ENCODE results near the gene SCO2.
A peak's percentile ranks its signal among the peaks of the same experiment; 100 is the strongest.

The SCO2 gene

DNA sequence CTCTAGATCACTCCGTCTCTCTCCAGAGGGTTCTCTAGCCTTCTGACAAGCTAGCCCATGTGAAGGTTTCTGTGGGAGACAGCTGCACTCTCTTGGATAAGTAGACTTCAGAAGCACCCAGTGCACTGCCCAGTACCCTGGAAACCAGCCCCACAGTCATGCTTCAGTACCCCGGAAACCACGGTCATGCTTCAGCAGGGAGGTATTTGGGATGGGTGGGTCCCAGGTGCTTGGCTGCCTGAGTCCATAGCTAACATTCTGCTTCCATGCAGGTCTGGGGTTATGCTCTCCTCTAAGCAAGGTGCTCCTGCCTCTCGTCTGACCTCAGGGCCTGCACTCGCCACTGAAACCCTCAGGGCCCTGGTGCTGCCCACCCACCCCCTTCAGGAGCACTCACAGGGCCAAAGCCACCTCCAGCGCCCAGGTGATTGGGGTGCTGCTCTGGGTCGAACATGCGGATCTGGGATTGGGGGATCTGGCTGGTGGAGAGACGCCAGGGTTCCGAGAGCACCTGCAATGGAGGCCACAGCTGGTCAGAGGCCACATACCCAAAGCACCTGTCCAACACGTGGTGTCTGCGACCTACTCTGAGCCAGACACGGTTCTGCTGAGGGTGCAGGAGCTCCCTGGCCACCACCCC is 44.6 kb upstream of the SCO2 start:
- H3K27ac ChIP-seq: no peak overlapping the region
- TF ChIP-seq, protein P1, sequence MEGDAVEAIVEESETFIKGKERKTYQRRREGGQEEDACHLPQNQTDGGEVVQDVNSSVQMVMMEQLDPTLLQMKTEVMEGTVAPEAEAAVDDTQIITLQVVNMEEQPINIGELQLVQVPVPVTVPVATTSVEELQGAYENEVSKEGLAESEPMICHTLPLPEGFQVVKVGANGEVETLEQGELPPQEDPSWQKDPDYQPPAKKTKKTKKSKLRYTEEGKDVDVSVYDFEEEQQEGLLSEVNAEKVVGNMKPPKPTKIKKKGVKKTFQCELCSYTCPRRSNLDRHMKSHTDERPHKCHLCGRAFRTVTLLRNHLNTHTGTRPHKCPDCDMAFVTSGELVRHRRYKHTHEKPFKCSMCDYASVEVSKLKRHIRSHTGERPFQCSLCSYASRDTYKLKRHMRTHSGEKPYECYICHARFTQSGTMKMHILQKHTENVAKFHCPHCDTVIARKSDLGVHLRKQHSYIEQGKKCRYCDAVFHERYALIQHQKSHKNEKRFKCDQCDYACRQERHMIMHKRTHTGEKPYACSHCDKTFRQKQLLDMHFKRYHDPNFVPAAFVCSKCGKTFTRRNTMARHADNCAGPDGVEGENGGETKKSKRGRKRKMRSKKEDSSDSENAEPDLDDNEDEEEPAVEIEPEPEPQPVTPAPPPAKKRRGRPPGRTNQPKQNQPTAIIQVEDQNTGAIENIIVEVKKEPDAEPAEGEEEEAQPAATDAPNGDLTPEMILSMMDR (conservative IDR thresholded peaks at IDR 0.05): no peak

DNA sequence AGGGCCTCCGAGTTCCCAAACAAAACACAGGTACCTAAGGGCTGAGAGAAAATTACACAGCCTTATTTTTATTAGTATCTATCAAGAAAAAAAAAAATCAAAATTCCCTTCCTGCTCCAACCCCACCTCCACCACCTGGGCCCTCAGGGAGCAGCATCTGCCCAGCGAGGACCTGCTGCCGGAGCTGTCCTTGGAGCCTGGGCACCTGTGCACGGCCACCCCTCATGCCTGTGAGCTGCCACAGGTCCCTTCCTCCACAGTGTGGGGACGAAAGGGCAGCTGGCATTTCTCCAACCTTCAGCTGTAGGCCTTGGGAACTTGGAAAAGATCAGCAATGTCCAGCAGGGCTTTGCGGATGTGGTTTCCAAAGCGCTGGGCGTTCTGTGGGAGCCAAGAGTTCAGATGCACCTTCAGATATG is 43.7 kb upstream of the SCO2 start:
- no peak overlapping the region for H3K27ac ChIP-seq
- TF ChIP-seq, protein P1 (conservative IDR thresholded peaks at IDR 0.05): no peak

GRCh38 chr22:50568626-50569025 is 43.2 kb upstream of the SCO2 start:
- no peak overlapping the region for H3K27ac ChIP-seq
- TF ChIP-seq, protein P1 (conservative IDR thresholded peaks at IDR 0.05): no peak

DNA sequence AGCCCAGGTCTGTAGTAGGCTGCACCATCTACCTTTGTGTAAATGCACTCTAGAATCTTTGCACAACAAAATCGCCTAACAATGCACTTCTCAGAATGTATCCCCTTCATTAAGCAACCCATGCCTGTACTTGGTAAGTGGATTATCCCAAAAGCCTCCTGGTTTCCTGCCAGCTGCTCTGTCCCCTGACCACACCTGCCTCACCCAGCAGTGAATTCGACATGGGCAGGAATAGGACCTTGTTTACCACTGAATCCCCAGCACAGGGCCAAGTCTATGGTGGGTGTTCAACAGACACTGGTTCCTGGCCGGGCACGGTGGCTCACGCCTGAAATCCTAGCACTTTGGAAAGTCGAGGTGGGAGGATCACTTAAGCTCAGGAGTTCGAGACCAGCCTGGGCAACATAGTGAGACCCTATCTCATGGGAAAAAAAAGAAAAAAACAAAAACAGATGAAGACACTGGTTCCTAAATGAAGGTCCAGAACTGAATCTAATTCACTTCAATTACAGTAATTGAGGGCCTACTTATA is 42.4 kb upstream of the SCO2 start:
- TF ChIP-seq, protein P1 (conservative IDR thresholded peaks at IDR 0.05): no peak
- H3K27ac ChIP-seq: no peak overlapping the region

DNA sequence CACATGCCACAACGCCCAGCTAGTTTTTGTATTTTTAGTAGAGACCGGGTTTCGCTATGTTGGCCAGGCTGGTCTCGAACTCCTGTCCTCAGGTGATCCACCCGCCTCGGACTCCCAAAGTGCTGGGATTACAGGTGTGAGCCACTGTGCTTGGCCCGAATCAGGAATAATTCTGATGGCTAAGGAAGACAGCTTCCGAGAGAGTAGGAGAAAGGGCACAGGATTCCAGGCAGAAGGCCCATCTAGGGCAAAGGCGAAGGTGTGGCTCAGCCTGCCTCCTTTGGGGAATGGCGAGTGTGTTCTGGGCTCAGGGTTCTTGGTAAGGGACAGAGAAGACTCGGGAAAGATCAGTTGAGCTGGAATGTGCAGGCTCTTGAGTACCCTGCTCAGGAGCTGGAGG is 38.9 kb upstream of the SCO2 start:
- peak overlapping the region; percentile 70 for H3K27ac ChIP-seq
- TF ChIP-seq, protein P1 (conservative IDR thresholded peaks at IDR 0.05): no peak

DNA sequence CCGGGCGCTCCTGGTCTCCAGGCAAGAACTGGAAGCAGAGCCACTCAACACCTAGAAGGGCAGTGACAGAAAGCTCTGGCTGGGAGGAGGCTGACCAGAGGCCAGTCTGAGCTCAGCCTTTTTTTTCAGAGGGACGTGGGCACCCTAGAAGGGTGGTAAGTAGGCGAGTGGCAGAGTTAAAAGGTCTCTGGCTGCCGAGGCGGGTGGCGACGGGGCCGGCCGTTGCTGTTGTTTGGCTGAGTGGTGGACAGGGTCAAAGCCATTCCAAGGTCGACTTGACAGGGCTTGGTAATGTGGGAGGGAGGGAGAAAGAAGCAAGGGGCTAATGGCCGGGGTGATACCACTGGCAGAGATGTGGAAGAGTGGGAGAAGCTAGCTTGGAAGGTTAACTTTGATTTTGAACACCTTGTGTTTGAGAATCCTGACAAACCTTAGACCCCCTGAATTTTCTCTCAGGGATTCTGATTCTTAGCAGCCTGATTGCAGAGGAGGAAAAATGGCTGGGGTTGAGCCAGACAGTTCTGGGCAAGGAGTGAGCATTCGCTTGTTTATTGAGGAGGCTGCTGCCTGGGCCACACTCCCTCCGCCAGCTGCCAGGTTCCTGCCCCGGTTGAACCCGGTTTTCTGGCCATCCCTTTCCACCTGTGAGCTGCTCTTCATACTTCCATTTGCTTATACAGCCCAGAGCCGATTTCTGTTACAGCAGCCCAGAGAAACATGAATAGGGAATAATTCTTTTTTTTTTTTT is 38.2 kb upstream of the SCO2 start:
- TF ChIP-seq, protein P1 (conservative IDR thresholded peaks at IDR 0.05): no peak
- peak overlapping the region; percentile 70 for H3K27ac ChIP-seq

DNA sequence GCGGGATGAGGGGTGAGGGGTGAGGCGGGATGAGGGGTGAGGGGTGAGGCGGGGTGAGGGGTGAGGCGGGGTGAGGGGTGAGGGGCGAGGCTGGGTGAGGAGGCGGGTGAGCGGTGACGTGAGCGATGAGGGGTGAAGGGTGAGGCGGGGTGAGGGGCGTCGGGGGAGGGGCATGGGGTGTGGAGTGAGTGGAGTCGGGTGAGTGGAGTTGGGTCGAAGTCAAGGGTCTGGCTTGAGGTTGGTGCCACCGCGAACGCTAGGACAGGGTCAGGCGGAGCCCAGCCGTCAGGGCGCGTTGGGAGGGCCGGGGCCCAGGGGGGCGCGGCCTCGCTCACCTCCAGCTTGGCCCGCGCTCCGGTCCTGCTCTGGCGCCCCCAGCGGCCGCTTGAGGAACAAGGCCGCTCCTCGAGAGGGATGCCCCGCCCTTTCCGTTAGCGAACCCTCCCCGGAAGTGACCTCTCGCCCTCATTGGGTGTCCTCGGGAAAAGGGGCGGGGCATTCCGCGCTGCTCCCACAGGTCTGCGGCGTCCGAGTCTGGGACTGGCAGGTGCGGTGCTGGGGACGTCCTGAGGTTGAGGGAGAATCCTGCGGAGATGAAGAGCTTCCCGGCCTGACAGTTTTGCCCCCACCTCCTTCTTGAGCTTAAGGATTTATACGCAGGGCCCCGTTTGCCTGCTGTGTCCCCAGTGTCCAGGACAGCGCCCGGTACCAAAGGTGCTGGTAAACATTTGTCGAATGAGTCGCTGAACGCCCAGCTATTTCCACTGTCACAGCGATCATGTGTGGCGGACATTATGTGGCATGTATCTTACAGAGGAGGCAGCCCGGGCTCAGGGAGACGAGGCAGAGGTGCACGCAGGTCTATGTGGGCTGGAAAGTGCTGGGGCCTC is 37.4 kb upstream of the SCO2 start, which contains the start of gene SYCE3:
SYCE3 (minus strand) TSS at position 397 of the 890 bp plus-strand sequence. CDS start 6,514 bp downstream, outside the sequence.
- TF ChIP-seq, protein P1 (conservative IDR thresholded peaks at IDR 0.05): peak; percentile 86

More for the DNA sequence above, 37.4 kb upstream of the SCO2 start, which contains the start of gene SYCE3:
- peak within 1 kb of the TSS; percentile 70 for H3K27ac ChIP-seq
